HG03521 (cell line): ENCODE data around the gene ERI2.
"Not testable (repeated sequence)": the region's sequence is repeated elsewhere in the genome, so short reads cannot be mapped to it uniquely, and the experiment has no call there.

Experiments used
- ATAC-seq: cut with Tn5 transposase; IDR thresholded peaks from one replicate; pipeline ENCODE4 v1.9.1; 2021; ENCODE audit warnings: mild to moderate bottlenecking, moderate library complexity; ENCODE audit not compliant: unreplicated experiment

ERI2 gene

GRCh38 chr16:20821682-20822081 lies 15.4 kb upstream of the ERI2 start:
- no peak for ATAC-seq

DNA sequence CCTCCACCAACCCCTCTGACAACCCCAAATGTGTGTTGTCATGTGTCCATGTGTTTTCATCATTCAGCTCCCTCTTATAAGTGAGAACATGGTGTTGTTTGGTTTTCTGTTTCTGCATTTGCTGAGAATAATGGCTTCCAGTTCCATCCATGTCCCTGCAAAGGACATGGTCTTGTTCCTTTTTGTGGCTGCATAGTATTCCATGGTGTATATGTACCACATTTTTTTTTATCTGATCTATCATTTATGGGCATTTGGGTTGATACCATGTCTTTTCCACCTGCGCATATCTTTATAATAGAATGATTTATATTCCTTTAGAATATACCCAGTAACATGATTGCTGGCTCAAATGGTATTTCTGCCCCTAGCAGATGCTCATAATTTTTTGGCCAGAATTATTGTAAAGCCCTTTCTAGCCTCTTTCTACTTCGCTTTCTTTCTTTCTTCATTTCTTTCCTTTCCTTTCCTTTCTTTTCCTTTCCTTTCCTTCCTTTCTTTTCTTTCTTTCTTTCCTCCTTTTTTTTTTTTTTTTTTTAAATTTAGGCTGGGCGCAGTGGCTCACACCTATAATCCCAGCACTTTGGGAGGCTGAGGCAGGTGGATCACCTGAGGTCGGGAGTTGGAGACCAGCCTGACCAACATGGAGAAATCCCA lies 12.8 kb upstream of the ERI2 start:
- no peak for ATAC-seq

DNA sequence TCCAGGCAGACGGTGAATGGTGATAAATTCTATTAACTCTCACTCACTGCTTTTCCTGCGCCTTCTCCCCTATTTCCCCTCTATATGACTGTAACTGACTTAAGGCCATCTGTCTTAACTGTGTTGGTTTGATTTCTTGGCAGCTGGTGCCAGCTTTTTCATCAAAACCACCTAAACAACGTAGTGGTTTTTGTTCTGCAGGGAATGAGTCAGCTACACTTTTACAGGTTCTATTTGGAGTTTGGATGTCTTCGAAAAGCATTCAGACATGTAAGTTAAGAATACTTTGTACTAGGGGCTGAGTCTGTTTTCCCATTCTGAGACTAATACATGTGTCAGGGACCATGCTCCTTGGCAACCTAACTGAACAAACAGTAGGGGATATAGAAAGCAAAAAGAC lies 8.5 kb upstream of the ERI2 start:
- no peak for ATAC-seq

- no peak for ATAC-seq
Observed at GRCh38 chr16:20812510-20812909, 6.2 kb upstream of the ERI2 start.

GRCh38 chr16:20811889-20812439 lies 5.7 kb upstream of the ERI2 start:
- no peak for ATAC-seq

DNA sequence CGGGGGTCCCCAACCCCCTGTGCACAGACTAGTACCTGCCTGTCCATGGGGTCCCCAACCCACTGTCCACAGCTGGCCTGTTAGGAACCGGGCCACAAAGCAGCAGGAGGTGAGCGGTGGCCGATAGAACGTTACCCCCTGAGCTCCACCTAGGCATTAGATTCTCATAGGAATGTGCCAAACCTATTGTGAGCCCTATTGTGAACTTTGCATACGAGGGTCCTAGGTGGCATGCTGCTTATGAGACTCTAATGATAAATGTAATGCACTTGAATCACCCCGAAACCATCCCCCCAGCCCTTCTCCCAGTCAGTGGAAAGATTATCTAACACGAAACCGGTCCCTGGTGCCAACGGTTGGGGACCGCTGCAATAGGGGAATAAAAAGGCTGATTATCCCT lies 1.6 kb upstream of the ERI2 start:
- no peak for ATAC-seq

DNA sequence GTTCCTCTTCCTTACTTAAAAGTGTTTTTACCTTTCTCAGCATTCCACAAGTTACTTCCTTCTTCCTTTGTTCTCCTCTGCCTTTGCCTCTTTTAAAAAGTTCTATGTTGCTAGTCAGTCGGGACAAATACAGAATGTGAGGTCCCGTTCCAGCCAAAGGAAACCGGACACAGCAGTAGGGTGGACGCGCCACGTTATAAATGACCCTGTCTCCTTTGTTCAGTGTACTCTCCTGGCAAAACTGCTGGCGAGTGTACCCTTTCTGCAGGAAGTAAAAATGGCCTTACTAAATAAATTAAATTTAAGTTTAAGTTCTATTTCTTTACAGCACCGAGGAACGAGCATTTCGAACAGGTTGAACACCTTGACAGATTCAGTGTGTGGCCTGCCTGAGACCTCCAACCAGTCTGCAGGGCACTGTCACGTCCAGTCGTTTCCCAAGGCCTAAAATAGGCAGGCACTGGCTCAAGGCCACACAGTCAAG lies 546 bp downstream of the ERI2 start:
- ATAC-seq = not testable (repeated sequence)

DNA sequence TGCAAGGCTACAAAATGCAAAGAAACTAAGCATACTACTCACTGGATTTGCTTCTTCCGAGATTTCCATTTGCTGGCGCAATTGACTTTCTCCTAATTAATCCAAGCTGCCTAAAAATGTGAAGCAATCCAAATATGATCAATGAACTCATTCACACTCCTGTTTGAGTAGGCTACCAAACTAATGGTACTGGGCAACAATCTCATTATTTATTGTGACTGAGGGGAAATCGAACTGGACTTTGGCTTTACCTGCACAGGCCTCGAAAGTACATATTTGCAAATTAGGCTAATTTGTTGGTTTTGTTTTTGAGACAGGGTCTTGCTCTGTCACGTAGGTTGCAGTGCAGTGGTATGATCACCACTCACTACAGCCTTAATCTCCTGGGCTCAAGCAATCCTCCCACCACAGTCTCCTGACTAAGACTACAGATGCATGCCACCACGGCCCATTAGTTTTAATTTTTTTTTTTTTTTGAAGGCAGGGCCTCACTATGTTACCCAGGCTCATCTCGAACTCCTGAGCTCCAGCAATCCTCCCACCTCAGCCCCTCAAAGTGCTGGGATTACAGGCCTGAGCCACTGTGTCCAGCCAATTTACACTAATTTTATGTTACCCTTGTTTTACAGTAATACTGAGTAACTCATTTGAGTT lies 2.6 kb downstream of the ERI2 start:
- no peak for ATAC-seq

- no peak for ATAC-seq
Observed at GRCh38 chr16:20803192-20803560, 3.1 kb downstream of the ERI2 start.

GRCh38 chr16:20801278-20801677 lies 5.0 kb downstream of the ERI2 start:
- ATAC-seq = no peak

DNA sequence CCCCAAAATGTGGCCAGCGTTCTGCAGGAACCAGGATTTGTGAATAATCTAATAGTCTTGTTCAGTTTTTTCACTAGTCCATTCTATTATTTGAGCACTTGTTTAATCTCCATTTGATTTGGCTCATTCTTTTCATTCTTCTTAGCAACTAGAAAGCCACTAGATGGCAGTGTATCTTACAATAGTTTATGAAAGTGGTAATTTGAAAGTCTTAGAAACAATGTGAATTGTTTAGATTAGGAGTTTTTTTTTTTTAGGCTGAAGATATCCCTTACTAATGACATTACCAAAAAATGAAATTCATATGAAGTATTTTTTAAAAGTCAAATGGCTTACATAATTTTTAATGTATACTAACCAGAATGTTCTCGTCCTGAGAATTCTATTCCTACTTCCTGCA lies 6.7 kb downstream of the ERI2 start:
- no peak for ATAC-seq

DNA sequence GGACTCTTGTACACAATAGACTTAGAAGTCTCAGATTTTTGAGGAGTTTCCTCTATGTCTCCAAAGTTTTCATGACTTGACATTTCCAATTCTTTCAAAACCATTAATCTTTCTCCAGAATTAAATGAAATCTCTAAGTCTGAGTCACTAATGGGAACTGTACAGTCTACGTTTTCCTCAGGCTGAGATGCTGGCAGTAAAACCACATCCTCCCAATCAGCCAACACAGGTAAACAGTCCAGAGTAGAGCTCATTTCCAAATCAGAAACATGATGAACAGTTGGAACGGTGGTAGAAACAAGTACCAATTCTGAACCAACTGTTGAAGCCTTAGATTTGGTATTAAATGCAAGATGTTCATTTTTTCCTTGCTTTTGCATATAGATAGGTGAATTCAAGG lies 7.9 kb downstream of the ERI2 start:
- no peak for ATAC-seq

DNA sequence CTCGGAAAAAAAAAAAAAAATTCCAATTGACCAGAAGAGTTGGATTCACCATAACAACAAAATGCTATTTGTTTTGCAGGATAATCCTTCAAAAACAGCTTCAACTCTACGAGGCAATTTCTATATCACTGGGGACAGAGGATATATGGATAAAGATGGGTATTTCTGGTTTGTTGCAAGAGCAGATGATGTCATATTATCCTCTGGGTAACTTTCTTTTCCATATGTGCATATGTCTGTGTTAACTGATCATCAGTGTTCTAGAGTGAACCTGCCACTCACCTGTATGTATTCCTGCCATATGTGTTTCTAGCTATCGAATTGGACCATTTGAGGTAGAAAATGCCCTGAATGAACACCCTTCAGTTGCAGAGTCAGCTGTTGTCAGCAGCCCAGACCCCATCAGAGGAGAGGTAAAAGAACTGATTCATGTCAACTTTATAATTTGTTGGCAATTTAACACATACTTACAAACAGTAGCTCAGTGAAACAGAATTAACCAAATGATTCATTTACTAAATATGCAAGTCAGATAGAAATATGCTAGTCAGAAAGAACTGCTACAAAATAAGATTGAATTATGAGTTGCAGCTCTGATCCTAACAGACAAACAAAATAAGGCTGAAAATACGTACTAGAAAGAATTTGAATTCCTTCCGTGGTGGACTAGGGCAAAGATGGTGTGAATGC lies 14.2 kb downstream of the ERI2 start:
- no peak for ATAC-seq

- ATAC-seq = no peak
Observed at GRCh38 chr16:20789130-20789529, 17.1 kb downstream of the ERI2 start.

DNA sequence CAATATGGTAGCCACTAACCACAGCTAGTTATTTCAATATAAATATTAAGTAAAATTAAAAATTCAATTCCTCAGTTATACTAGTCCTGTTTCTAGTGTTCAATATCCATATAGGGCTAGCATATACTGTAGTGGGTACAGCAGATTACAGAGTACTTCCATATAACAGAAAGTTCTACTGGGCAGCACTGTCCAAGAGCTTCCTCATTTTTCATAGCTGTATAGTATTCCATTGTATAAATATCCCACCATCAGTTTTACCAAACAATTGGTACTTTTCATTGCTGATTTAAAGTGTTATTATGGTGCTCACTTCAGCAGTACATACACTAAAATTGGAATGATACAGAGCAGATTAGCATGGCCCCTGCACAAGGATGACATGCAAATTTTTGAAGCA lies 22.1 kb downstream of the ERI2 start:
- no peak for ATAC-seq

DNA sequence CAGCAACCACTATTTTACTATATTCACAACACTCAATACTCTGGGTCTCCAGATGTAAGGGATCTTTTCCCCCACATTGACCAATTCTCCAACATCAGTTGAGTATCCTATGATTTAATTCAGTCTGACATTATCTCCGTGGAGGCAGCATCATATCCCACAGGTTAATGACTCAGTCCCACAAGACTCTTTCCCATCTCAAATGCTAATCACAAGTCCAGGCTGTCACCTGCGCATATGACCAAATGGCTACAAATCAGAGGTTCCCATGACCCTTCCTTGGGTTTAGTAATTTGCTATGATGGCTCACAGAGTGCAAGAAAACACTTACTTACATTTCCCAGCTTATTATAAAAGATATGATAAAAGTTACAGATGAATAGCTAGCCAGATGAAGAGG lies 23.8 kb downstream of the ERI2 start:
- ATAC-seq = no peak

- no peak for ATAC-seq
Observed at GRCh38 chr16:20781697-20782096, 24.6 kb downstream of the ERI2 start.

GRCh38 chr16:20774703-20775362 lies 31.4 kb downstream of the ERI2 start:
- no peak for ATAC-seq

GRCh38 chr16:20773679-20774078 lies 32.6 kb downstream of the ERI2 start:
- no peak for ATAC-seq

DNA sequence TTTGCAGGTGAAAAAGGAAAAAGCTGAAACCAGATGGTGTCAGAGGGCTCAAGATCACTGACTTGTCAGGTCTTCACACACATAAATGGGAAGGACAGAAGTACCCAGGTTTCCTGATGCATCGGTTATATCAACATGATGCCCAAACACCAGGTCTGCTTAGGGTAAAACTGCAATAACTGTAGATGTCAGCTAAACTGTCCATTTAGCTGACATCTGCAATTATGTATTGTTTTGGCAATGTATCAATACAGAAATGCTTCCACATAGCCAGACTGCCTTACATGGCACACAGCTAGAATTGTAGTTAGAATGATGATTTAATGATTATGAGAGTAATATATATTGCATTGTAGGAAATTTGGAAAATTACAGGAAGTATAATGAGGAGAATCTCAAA lies 37.5 kb downstream of the ERI2 start:
- no peak for ATAC-seq

- ATAC-seq = no peak
Observed at GRCh38 chr16:20768121-20768520, 38.2 kb downstream of the ERI2 start.
